GM19468 (cell line): ENCODE results near the gene MEF2C.
"Not testable (repeated sequence)": the region's sequence is repeated elsewhere in the genome, so short reads cannot be mapped to it uniquely, and the experiment has no call there.

ENCODE experiments used
- ATAC-seq: cut with Tn5 transposase; IDR thresholded peaks from one replicate; pipeline ENCODE4 v1.9.1; 2021; ENCODE audit warnings: mild to moderate bottlenecking, moderate library complexity, moderate number of reproducible peaks; ENCODE audit not compliant: unreplicated experiment; ENCODE audit errors: extremely low read depth

MEF2C gene

GRCh38 chr5:88883059-88883835 is at the start of gene MEF2C:
Gene MEF2C (minus strand): TSS chr5:88883184. CDS start chr5:88823788, 59,396 bp downstream.
- ATAC-seq = peak; percentile 32

GRCh38 chr5:88932541-88932940 is 49.6 kb upstream of the MEF2C start:
- ATAC-seq = no peak

- ATAC-seq = no peak
Observed at GRCh38 chr5:88930335-88930734, 47.4 kb upstream of the MEF2C start.

- ATAC-seq = no peak
Observed at GRCh38 chr5:88929385-88929784, 46.4 kb upstream of the MEF2C start.

GRCh38 chr5:88926774-88927173 is 43.8 kb upstream of the MEF2C start:
- ATAC-seq = no peak

- no peak for ATAC-seq
Observed at GRCh38 chr5:88925692-88926490, 42.9 kb upstream of the MEF2C start.

- no peak for ATAC-seq
Observed at GRCh38 chr5:88924330-88924657, 41.3 kb upstream of the MEF2C start.

GRCh38 chr5:88923623-88924329 is 40.8 kb upstream of the MEF2C start:
- no peak for ATAC-seq

GRCh38 chr5:88912743-88913142 is 29.8 kb upstream of the MEF2C start:
- ATAC-seq = not testable (repeated sequence)

- ATAC-seq = not testable (repeated sequence)
Observed at GRCh38 chr5:88911059-88911572, 28.1 kb upstream of the MEF2C start.

- ATAC-seq = not testable (repeated sequence)
Observed at GRCh38 chr5:88904478-88904877, 21.5 kb upstream of the MEF2C start.

GRCh38 chr5:88903966-88904365 is 21.0 kb upstream of the MEF2C start:
- ATAC-seq = not testable (repeated sequence)

- not testable (repeated sequence) for ATAC-seq
Observed at GRCh38 chr5:88901077-88901476, 18.1 kb upstream of the MEF2C start.

- no peak for ATAC-seq
Observed at GRCh38 chr5:88899096-88899737, 16.2 kb upstream of the MEF2C start.

GRCh38 chr5:88897748-88898147 is 14.8 kb upstream of the MEF2C start:
- no peak for ATAC-seq

- no peak for ATAC-seq
Observed at GRCh38 chr5:88895681-88896501, 12.9 kb upstream of the MEF2C start.

GRCh38 chr5:88892669-88893068 is 9.7 kb upstream of the MEF2C start:
- ATAC-seq = no peak

- ATAC-seq = no peak
Observed at GRCh38 chr5:88890070-88890781, 7.2 kb upstream of the MEF2C start.
